ENCODE measurements around the gene CTNNBIP1. TPM values are rescaled to one million over a fixed set of nuclear protein-coding genes. Genes with fewer than 3 reads are reported as not detected.

CTNNBIP1 gene
- total and polyA plus RNA-seq, 8 donors, result 9.4 to 27.3 (median 19.1) TPM

GRCh38 chr1:9866836-9867235, 43.2 kb downstream of the CTNNBIP1 start:
- Histone ChIP-seq H3K9me3 (no peaks in the 10 kb centered on the region), H3K36me3 (peaks cover 0 to 6% (median 4%) of the 10 kb centered on the region in 3 donors), H3K4me1 (no peaks in the 10 kb centered on the region), H3K27ac (no peak overlapping the region), H3K27me3 (no peaks in the 10 kb centered on the region), H3K4me3 (no peak overlapping the region)
- ATAC-seq (no peak), DNase-seq (no peak), FAIRE-seq (no peak)
- no peak for TF ChIP-seq CTCF (IDR thresholded peaks at IDR 0.05)
- 87 to 88% methylated on average over 6 of the region's 6 CpGs for WGBS, 2 donors
- intact Hi-C loops (cut with DNase I), result loop anchor here in 2 of 3 donors (5.0 kb wide), 1 partner anchor 80 kb away; no protein-coding TSS in a partner anchor

GRCh38 chr1:9865724-9866123, 44.3 kb downstream of the CTNNBIP1 start:
- H3K4me3 ChIP-seq, result no peak overlapping the region
- no peaks in the 10 kb centered on the region for H3K9me3 ChIP-seq
- H3K27ac ChIP-seq, result no peak overlapping the region
- no peaks in the 10 kb centered on the region for H3K4me1 ChIP-seq
- DNase-seq (peak in 1 of 6 donors; percentile 8), FAIRE-seq (no peak), ATAC-seq (no peak)
- intact Hi-C loops (cut with DNase I), result loop anchor here in 2 of 3 donors (5.0 kb wide), 1 partner anchor 78 kb away; no protein-coding TSS in a partner anchor
- H3K27me3 ChIP-seq, result no peaks in the 10 kb centered on the region
- TF ChIP-seq CTCF (IDR thresholded peaks at IDR 0.05), result no peak
- peaks cover 0 to 6% (median 4%) of the 10 kb centered on the region in 3 donors for H3K36me3 ChIP-seq
- 88 to 92% methylated on average over 2 of the region's 2 CpGs for WGBS, 2 donors

- no peaks in the 10 kb centered on the region for H3K4me1 ChIP-seq
- intact Hi-C loops (cut with DNase I), result loop anchor here in 1 of 3 donors (5.0 kb wide), 1 partner anchor 141 kb away; no protein-coding TSS in a partner anchor
- DNase-seq (peak in 1 of 6 donors; percentile 47), ATAC-seq (no peak), FAIRE-seq (no peak)
- H3K27me3 ChIP-seq, result no peaks in the 10 kb centered on the region
- 87 to 90% methylated on average over 10 of the region's 10 CpGs for WGBS, 2 donors
- no peaks in the 10 kb centered on the region for H3K9me3 ChIP-seq
- no peak overlapping the region for H3K27ac ChIP-seq
- no peak for TF ChIP-seq CTCF (IDR thresholded peaks at IDR 0.05)
- no peak overlapping the region for H3K4me3 ChIP-seq
- peaks cover 0 to 3% (median 0%) of the 10 kb centered on the region in 3 donors for H3K36me3 ChIP-seq
Measured at GRCh38 chr1:9863371-9863770, 46.7 kb downstream of the CTNNBIP1 start.

- Histone ChIP-seq H3K9me3 (no peaks in the 10 kb centered on the region), H3K36me3 (no peaks in the 10 kb centered on the region), H3K4me3 (no peak overlapping the region), H3K27me3 (no peaks in the 10 kb centered on the region), H3K4me1 (no peaks in the 10 kb centered on the region), H3K27ac (no peak overlapping the region)
- TF ChIP-seq CTCF (IDR thresholded peaks at IDR 0.05), result no peak
- 85 to 88% methylated on average over 8 of the region's 8 CpGs for WGBS, 2 donors
- ATAC-seq (peak in 1 of 4 donors; percentile 8), DNase-seq (peak in 1 of 6 donors; percentile 55), FAIRE-seq (no peak)
- intact Hi-C loops (cut with DNase I), result loop anchor here in 1 of 3 donors (5.0 kb wide), 1 partner anchor 139 kb away; no protein-coding TSS in a partner anchor
Measured at GRCh38 chr1:9861360-9861759, 48.7 kb downstream of the CTNNBIP1 start.

GRCh38 chr1:9860887-9861286, 49.2 kb downstream of the CTNNBIP1 start:
- no peak for TF ChIP-seq CTCF (IDR thresholded peaks at IDR 0.05)
- no peaks in the 10 kb centered on the region for H3K27me3 ChIP-seq
- no peaks in the 10 kb centered on the region for H3K9me3 ChIP-seq
- DNase-seq (peak in 1 of 6 donors; percentile 22), FAIRE-seq (no peak), ATAC-seq (no peak)
- H3K36me3 ChIP-seq, result no peaks in the 10 kb centered on the region
- H3K4me3 ChIP-seq, result no peak overlapping the region
- H3K27ac ChIP-seq, result no peak overlapping the region
- no peaks in the 10 kb centered on the region for H3K4me1 ChIP-seq
- WGBS, 2 donors, result 83 to 89% methylated on average over 5 of the region's 5 CpGs
- intact Hi-C loops (cut with DNase I), result loop anchor here in 1 of 3 donors (5.0 kb wide), 1 partner anchor 139 kb away; no protein-coding TSS in a partner anchor
